ENCODE measurements around the gene ZNF329. TPM values are rescaled to one million over a fixed set of nuclear protein-coding genes. Genes with fewer than 3 reads are reported as not detected.

Gene ZNF329
- total RNA-seq, 2 experiments from 2014 or later, result 4.9 to 5.0 TPM

GRCh38 chr19:58091251-58091995, 59.2 kb downstream of the ZNF329 start:
- Mint-ChIP-seq H3K27ac (no peak overlapping the region), H3K9me3 (ENCODE audit: low read depth) (peaks cover 10% of the 10 kb centered on the region), H3K27me3 (no peaks in the 10 kb centered on the region), H3K4me1 (no peaks in the 10 kb centered on the region), H3K36me3 (ENCODE audit: low read depth) (peaks cover 60% of the 10 kb centered on the region), H3K4me3 (no peak overlapping the region)
- ATAC-seq (no peak), DNase-seq (no peak)
- CTCF ChIA-PET, result interaction anchor here (0.6 to 0.7 kb wide), 2 partner anchors 69 to 115 kb away, joined by 3 read pairs; no protein-coding TSS in a partner anchor
- POLR2A ChIA-PET, result no interaction called here
- intact Hi-C loops (cut with DNase I, micrococcal nuclease), result no loop called here

GRCh38 chr19:58089846-58090245, 60.7 kb downstream of the ZNF329 start:
- no peaks in the 10 kb centered on the region for H3K27me3 Mint-ChIP-seq
- DNase-seq (no peak), ATAC-seq (no peak)
- H3K9me3 Mint-ChIP-seq (ENCODE audit: low read depth), result peaks cover 10% of the 10 kb centered on the region
- H3K4me3 Mint-ChIP-seq, result no peak overlapping the region
- H3K36me3 Mint-ChIP-seq (ENCODE audit: low read depth), result peaks cover 61% of the 10 kb centered on the region
- CTCF ChIA-PET, result no interaction called here
- POLR2A ChIA-PET, result no interaction called here
- intact Hi-C loops (cut with DNase I, micrococcal nuclease), result no loop called here
- H3K27ac Mint-ChIP-seq, result no peak overlapping the region
- no peaks in the 10 kb centered on the region for H3K4me1 Mint-ChIP-seq

DNA sequence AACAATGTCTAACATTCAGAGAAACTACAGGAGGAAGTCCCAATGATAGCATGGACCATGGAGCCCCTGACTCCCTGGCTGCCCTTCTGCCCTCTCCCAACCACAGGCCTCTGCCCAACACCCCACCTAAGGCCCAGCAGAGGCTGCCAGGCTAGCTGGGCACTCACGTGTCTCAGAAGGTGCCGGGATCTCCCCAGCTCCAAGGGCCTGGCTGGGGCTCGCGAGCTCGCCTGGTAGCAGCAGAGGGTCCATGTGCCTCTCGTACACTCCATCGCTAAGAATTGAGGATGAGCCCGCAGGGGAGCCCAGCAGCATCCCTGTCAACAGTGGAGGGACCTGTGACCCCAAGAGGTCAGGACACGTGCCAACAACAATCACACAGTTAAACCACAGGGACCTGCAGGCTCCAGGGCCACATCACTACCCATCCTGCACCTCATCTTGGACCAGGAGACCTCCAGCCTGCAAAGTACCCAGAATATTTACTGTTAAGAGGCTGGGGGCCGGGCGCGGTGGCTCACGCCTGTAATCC, 62.0 kb downstream of the ZNF329 start:
- intact Hi-C loops (cut with DNase I, micrococcal nuclease), result no loop called here
- Mint-ChIP-seq H3K4me3 (no peak overlapping the region), H3K36me3 (ENCODE audit: low read depth) (peaks cover 67% of the 10 kb centered on the region), H3K4me1 (no peaks in the 10 kb centered on the region), H3K27ac (no peak overlapping the region), H3K9me3 (ENCODE audit: low read depth) (peaks cover 18% of the 10 kb centered on the region), H3K27me3 (no peaks in the 10 kb centered on the region)
- ATAC-seq (no peak), DNase-seq (no peak)
- ChIA-PET POLR2A (no interaction called here), CTCF (no interaction called here)

DNA sequence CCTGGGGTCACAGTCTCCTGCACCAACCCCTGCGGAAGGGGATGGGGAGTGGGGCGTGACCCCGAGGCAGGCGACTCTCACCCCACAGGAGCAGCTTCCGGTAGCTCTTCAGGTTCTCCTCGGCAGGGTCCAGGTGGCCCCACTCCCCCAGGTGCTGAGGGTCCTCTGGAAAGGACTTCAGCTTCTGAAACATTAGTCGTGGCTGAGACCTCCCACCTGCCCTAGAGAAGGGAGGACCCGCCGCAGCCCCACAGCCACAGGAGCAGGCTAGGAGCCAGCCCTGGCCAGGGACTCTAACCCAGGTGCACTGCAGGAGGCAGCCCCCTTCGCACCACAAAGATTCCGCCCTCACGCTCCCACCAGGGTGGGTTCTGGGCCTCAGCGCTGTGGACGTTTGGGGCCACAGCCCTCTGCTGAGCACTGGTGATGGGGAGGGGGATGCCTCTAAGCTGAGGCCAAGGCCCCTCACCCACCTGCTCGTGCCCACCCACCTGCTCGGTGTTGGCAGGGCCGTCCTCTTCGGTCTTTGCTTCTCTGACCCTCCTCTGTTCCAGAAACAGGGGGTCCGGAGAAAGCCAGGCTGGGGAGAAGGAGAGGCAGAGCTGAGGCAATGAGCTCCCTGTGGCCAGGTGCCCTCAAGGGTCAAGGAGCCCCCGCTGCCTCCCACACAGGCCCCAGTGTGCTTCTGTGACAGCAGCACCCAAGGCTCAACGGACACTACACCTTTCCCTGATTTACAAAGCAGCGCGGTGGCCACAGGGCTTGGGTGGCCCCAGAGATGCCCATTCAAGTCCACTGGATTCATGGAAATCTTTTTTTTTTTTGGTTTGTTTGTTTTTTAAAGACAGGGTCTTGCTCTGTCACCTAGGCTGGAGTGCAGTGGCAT, 63.5 kb downstream of the ZNF329 start:
- DNase-seq (no peak), ATAC-seq (no peak)
- CTCF ChIA-PET, result no interaction called here
- Mint-ChIP-seq H3K9me3 (ENCODE audit: low read depth) (peaks cover 19% of the 10 kb centered on the region), H3K4me1 (no peaks in the 10 kb centered on the region), H3K27ac (no peak overlapping the region), H3K4me3 (no peak overlapping the region), H3K27me3 (no peaks in the 10 kb centered on the region), H3K36me3 (ENCODE audit: low read depth) (peaks cover 59% of the 10 kb centered on the region)
- intact Hi-C loops (cut with DNase I, micrococcal nuclease), result no loop called here
- POLR2A ChIA-PET, result no interaction called here

GRCh38 chr19:58085348-58085875, 65.2 kb downstream of the ZNF329 start:
- H3K9me3 Mint-ChIP-seq (ENCODE audit: low read depth), result peaks cover 26% of the 10 kb centered on the region

GRCh38 chr19:58084596-58085347, 65.8 kb downstream of the ZNF329 start:
- peaks cover 30% of the 10 kb centered on the region for H3K9me3 Mint-ChIP-seq (ENCODE audit: low read depth)
- ATAC-seq (no peak), DNase-seq (no peak)
- H3K4me3 Mint-ChIP-seq, result no peak overlapping the region
- intact Hi-C loops (cut with DNase I, micrococcal nuclease), result no loop called here
- peaks cover 48% of the 10 kb centered on the region for H3K36me3 Mint-ChIP-seq (ENCODE audit: low read depth)
- H3K4me1 Mint-ChIP-seq, result no peaks in the 10 kb centered on the region
- H3K27me3 Mint-ChIP-seq, result no peaks in the 10 kb centered on the region
- POLR2A ChIA-PET, result no interaction called here
- H3K27ac Mint-ChIP-seq, result no peak overlapping the region
- CTCF ChIA-PET, result no interaction called here

More at GRCh38 chr19:58085348-58085875, 65.2 kb downstream of the ZNF329 start:
- POLR2A ChIA-PET, result no interaction called here
- Mint-ChIP-seq H3K27me3 (no peaks in the 10 kb centered on the region), H3K4me1 (no peaks in the 10 kb centered on the region), H3K4me3 (no peak overlapping the region), H3K27ac (no peak overlapping the region), H3K36me3 (ENCODE audit: low read depth) (peaks cover 54% of the 10 kb centered on the region)
- CTCF ChIA-PET, result no interaction called here
- DNase-seq, result no peak
- intact Hi-C loops (cut with DNase I, micrococcal nuclease), result no loop called here
- no peak for ATAC-seq

- Mint-ChIP-seq H3K9me3 (ENCODE audit: low read depth) (peaks cover 30% of the 10 kb centered on the region), H3K4me3 (no peak overlapping the region), H3K4me1 (no peaks in the 10 kb centered on the region), H3K36me3 (ENCODE audit: low read depth) (peaks cover 37% of the 10 kb centered on the region), H3K27ac (no peak overlapping the region), H3K27me3 (no peaks in the 10 kb centered on the region)
- CTCF ChIA-PET, result no interaction called here
- DNase-seq (no peak), ATAC-seq (no peak)
- intact Hi-C loops (cut with DNase I, micrococcal nuclease), result no loop called here
- POLR2A ChIA-PET, result interaction anchor here (0.7 kb wide), 1 partner anchor 84 kb away, joined by 3 read pairs; no protein-coding TSS in a partner anchor
These were observed 67.6 kb downstream of the ZNF329 start for GRCh38 chr19:58083021-58083420.

DNA sequence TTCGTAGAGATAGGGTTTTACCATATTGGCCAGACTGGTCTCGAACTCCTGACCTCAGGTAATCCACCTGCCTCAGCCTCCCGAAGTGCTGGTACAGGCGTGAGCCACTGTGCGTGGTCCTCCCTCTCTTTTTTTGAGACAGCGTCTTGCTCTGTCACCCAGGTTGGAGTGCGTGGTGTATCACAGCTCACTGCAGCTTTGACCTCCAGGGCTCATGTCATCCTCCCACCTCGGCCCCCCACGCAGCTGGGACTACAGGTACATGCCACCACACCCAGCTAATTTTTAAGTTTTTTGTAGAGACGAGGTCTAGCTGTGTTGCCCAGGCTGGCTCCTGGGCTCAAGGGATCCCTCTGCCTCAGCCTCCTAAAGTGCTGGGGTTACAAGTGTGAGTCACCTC, 70.8 kb downstream of the ZNF329 start:
- Mint-ChIP-seq H3K27ac (no peak overlapping the region), H3K4me3 (no peak overlapping the region), H3K36me3 (ENCODE audit: low read depth) (peaks cover 16% of the 10 kb centered on the region), H3K9me3 (ENCODE audit: low read depth) (peaks cover 34% of the 10 kb centered on the region), H3K27me3 (no peaks in the 10 kb centered on the region), H3K4me1 (no peaks in the 10 kb centered on the region)
- ChIA-PET POLR2A (no interaction called here), CTCF (no interaction called here)
- DNase-seq (no peak), ATAC-seq (no peak)
- intact Hi-C loops (cut with DNase I, micrococcal nuclease), result no loop called here

Other genes starting within 250 kb of the ZNF329 start
- 10 to 100 TPM; 12.7 to 14.1 TPM for gene ZNF417, start 234.2 kb downstream of the ZNF329 start, total RNA-seq
- gene ZNF418, start 215.4 kb downstream of the ZNF329 start, total RNA-seq, result 1 to 10 TPM; 4.6 to 4.8 TPM
- gene ZNF256, start 203.1 kb downstream of the ZNF329 start, total RNA-seq, result 1 to 10 TPM; 6.3 to 6.9 TPM
- gene C19orf18, start 176.3 kb downstream of the ZNF329 start, total RNA-seq, result under 1 TPM; 0.33 to 0.46 TPM
- gene ZNF606, start 148.0 kb downstream of the ZNF329 start, total RNA-seq, result 1 to 10 TPM; 6.0 to 8.9 TPM
- gene ZSCAN1, start 116.8 kb downstream of the ZNF329 start, total RNA-seq, result not detected
- gene ZNF135, start 91.5 kb downstream of the ZNF329 start, total RNA-seq, result 1 to 10 TPM; 1.3 to 1.5 TPM
- gene ZSCAN18, start 52.6 kb downstream of the ZNF329 start, total RNA-seq, result 10 to 100 TPM; 23.1 to 29.2 TPM
- 10 to 100 TPM; 20.2 to 20.5 TPM for gene ZNF274, start 32.3 kb upstream of the ZNF329 start, total RNA-seq
- gene ZNF544, start 78.1 kb upstream of the ZNF329 start, total RNA-seq, result 10 to 100 TPM; 32.2 to 38.5 TPM
- 1 to 10 TPM; 4.4 to 4.5 TPM for gene ZNF8, start 128.2 kb upstream of the ZNF329 start, total RNA-seq
- 10 to 100 TPM; 38.6 to 53.6 TPM for gene ERVK3-1, start 154.6 kb upstream of the ZNF329 start, total RNA-seq
- gene ZSCAN22, start 176.2 kb upstream of the ZNF329 start, total RNA-seq, result 1 to 10 TPM; 3.1 to 3.8 TPM
- 1 to 10 TPM; 2.9 to 4.7 TPM for gene A1BG, start 202.7 kb upstream of the ZNF329 start, total RNA-seq
- gene ZNF497, start 212.0 kb upstream of the ZNF329 start, total RNA-seq, result 1 to 10 TPM; 1.1 to 1.5 TPM
- 1 to 10 TPM; 2.0 to 2.5 TPM for gene ZNF837, start 230.2 kb upstream of the ZNF329 start, total RNA-seq
- 1,000 to 10,000 TPM; 1,234 to 1,535 TPM for gene RPS5, start 236.5 kb upstream of the ZNF329 start, total RNA-seq
- gene RNF225, start 244.9 kb upstream of the ZNF329 start, total RNA-seq, result under 1 TPM; 0.25 to 0.56 TPM